ENCODE results near the gene TMEM9.

DNA sequence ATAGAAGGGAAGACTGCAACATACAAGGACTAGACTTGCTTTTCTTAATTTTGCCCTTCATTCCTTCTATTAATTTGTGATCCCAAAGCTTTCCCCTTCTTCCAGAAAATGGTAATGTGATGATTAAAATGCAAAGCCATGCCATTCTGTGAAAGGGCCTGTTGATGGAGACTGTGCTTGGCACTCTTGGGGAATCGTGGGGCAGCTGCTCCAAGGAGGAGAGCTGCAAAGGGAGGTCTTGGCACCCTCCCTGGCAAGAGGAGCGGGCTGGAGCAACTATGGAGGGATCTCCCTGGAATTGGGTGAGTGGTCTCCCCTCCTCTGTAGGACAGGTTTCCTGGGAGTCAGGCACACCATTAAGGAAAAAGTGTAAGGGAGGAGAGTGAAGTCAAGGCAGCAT, 58.7 kb downstream of the TMEM9 start:
- TF ChIP-seq EZH2 (IDR thresholded peaks at IDR 0.05; ENCODE audit: insufficient read depth, poor library complexity, severe bottlenecking) (no peak), EZH2phosphoT487 (IDR thresholded peaks at IDR 0.05; ENCODE audit: insufficient read depth, low read depth) (no peak)
